Natural killer cell (primary cell): ENCODE results near the gene TACC2. TPM values are rescaled to one million over a fixed set of nuclear protein-coding genes. Genes with fewer than 3 reads are reported as not detected.
A peak's percentile ranks its signal among the peaks of the same experiment; 100 is the strongest.
"Not testable (repeated sequence)": the region's sequence is repeated elsewhere in the genome, so short reads cannot be mapped to it uniquely, and the experiment has no call there.

Source experiments
- ATAC-seq, 3 donors: fragments of 150-1000 bp in 2 of 3; fragments of 200-7000 bp in 1 of 3; cut with Tn5 transposase; 1 replicate in 1 of 3; 2 replicates in 2 of 3; pipeline ENCODE4 v1.10.0; 2021; ENCODE audit warnings: mild to moderate bottlenecking in 2 of 3, moderate library complexity in 2 of 3
- DNase-seq, 2 donors: peaks; one replicate each; pipeline versions ENCODE4 v3.0.0 to v3.0.0-alpha.2; 2013 to 2021; ENCODE audit warnings: mixed read lengths in 1 of 2
- H3K27ac ChIP-seq: one replicate; pipeline ENCODE4 v1.5.1; 2013; ENCODE audit warnings: mild to moderate bottlenecking, low read length
- H3K27me3 ChIP-seq: one replicate; pipeline ENCODE4 v1.6.1; 2013; ENCODE audit warnings: low read length; ENCODE audit not compliant: control insufficient read depth, insufficient read depth
- H3K36me3 ChIP-seq: one replicate; pipeline ENCODE4 v1.6.1; 2013; ENCODE audit warnings: low read length; ENCODE audit not compliant: control insufficient read depth, insufficient read depth
- H3K4me1 ChIP-seq: one replicate; pipeline ENCODE4 v1.6.1; 2013; ENCODE audit warnings: low read length; ENCODE audit not compliant: control insufficient read depth, insufficient read depth
- H3K4me3 ChIP-seq: one replicate; pipeline ENCODE4 v1.5.1; 2013; ENCODE audit warnings: low read length
- H3K9me3 ChIP-seq: one replicate; pipeline ENCODE4 v1.6.1; 2013; ENCODE audit warnings: low read length; ENCODE audit not compliant: control insufficient read depth, insufficient read depth
- H3K27ac Mint-ChIP-seq, 2 donors: one replicate each; pipeline ENCODE4 v1.8.0; 2022; ENCODE audit warnings: mild to moderate bottlenecking in 2 of 2, mixed read lengths in 2 of 2, moderate library complexity in 1 of 2
- H3K27me3 Mint-ChIP-seq, 2 donors: one replicate each; pipeline ENCODE4 v1.8.0; 2022; ENCODE audit warnings: low read depth in 2 of 2, mixed read lengths in 2 of 2
- H3K36me3 Mint-ChIP-seq: one replicate; pipeline ENCODE4 v1.8.0; 2022; ENCODE audit warnings: mixed read lengths
- H3K4me1 Mint-ChIP-seq, 2 donors: one replicate each; pipeline ENCODE4 v1.8.0; 2022; ENCODE audit warnings: mixed read lengths in 2 of 2
- H3K4me3 Mint-ChIP-seq: one replicate; pipeline ENCODE4 v1.8.0; 2022; ENCODE audit warnings: mild to moderate bottlenecking, moderate library complexity, mixed read lengths
- H3K9me3 Mint-ChIP-seq, 2 donors: one replicate each; pipeline ENCODE4 v1.8.0; 2022; ENCODE audit warnings: mixed read lengths in 2 of 2
- CTCF ChIP-seq: fragments of 200-600 bp; IDR thresholded peaks from one replicate; pipeline ENCODE4 v1.8.0; 2022; ENCODE audit warnings: antibody characterized with exemption
- WGBS: methylation state at CpG from one replicate; pipeline ENCODE4 v1.1.7; 2013; ENCODE audit warnings: missing lambda C conversion rate; ENCODE audit not compliant: insufficient coverage; 5-methylcytosine and 5-hydroxymethylcytosine counted together
- intact Hi-C: fragments of 100-400 bp; cut with micrococcal nuclease; formaldehyde crosslinking; loops from one replicate; pipeline ENCODE4 v1.14.2; 2022
- total RNA-seq, 4 donors: library from RNA; stranded (reverse); fragments of 120-200 nt in 1 of 4; gene quantifications; one replicate each; pipeline versions ENCODE4 v1.2.3 to v1.2.4, GENCODE V29; 2013 to 2022

The TACC2 gene
- total RNA-seq, 3 donors from 2014 or later (not counting 1 experiment from before 2014, with no cell fraction given) = not detected

GRCh38 chr10:122089311-122090017 is 100.5 kb downstream of the TACC2 start:
- H3K27ac Mint-ChIP-seq = no peak overlapping the region
- ATAC-seq = no peak
- H3K4me1 ChIP-seq = no peaks in the 10 kb centered on the region
- no peak for TF ChIP-seq CTCF
- DNase-seq = no peak
- H3K4me3 Mint-ChIP-seq = no peak overlapping the region
- H3K27ac ChIP-seq = no peak overlapping the region
- no peaks in the 10 kb centered on the region for H3K27me3 ChIP-seq
- H3K4me3 ChIP-seq = no peak overlapping the region
- WGBS = 81% methylated on average over 8 of the region's 9 CpGs
- no peaks in the 10 kb centered on the region for H3K36me3 Mint-ChIP-seq
- H3K4me1 Mint-ChIP-seq = no peaks in the 10 kb centered on the region
- peaks cover 0 to 20% of the 10 kb centered on the region in 2 donors for H3K27me3 Mint-ChIP-seq
- no peaks in the 10 kb centered on the region for H3K36me3 ChIP-seq
- no peaks in the 10 kb centered on the region for H3K9me3 ChIP-seq
- H3K9me3 Mint-ChIP-seq = no peaks in the 10 kb centered on the region
- intact Hi-C loops = no loop called here

GRCh38 chr10:122091722-122092121 is 102.8 kb downstream of the TACC2 start:
- Mint-ChIP-seq H3K27ac (no peak overlapping the region), H3K27me3 (peaks cover 0 to 20% of the 10 kb centered on the region in 2 donors), H3K4me3 (no peak overlapping the region), H3K36me3 (no peaks in the 10 kb centered on the region), H3K9me3 (no peaks in the 10 kb centered on the region), H3K4me1 (no peaks in the 10 kb centered on the region)
- no peak for TF ChIP-seq CTCF
- intact Hi-C loops = no loop called here
- H3K36me3 ChIP-seq = no peaks in the 10 kb centered on the region
- H3K4me3 ChIP-seq = no peak overlapping the region
- ATAC-seq = peak in 1 of 3 donors; percentile 22
- H3K4me1 ChIP-seq = no peaks in the 10 kb centered on the region
- no peak for DNase-seq
- H3K9me3 ChIP-seq = no peaks in the 10 kb centered on the region
- H3K27ac ChIP-seq = no peak overlapping the region
- WGBS = 91% methylated on average over 6 of the region's 6 CpGs
- H3K27me3 ChIP-seq = no peaks in the 10 kb centered on the region

- ATAC-seq (no peak), DNase-seq (no peak)
- Mint-ChIP-seq H3K4me3 (no peak overlapping the region), H3K4me1 (no peaks in the 10 kb centered on the region), H3K9me3 (no peaks in the 10 kb centered on the region), H3K27ac (no peak overlapping the region), H3K27me3 (peaks cover 6 to 20% of the 10 kb centered on the region in 2 donors), H3K36me3 (no peaks in the 10 kb centered on the region)
- H3K9me3 ChIP-seq = no peaks in the 10 kb centered on the region
- no peaks in the 10 kb centered on the region for H3K36me3 ChIP-seq
- no peaks in the 10 kb centered on the region for H3K4me1 ChIP-seq
- intact Hi-C loops = no loop called here
- no peak overlapping the region for H3K4me3 ChIP-seq
- WGBS = 54% methylated on average over 2 of the region's 3 CpGs
- TF ChIP-seq CTCF = no peak
- no peaks in the 10 kb centered on the region for H3K27me3 ChIP-seq
- H3K27ac ChIP-seq = no peak overlapping the region
These were observed 104.1 kb downstream of the TACC2 start for GRCh38 chr10:122093076-122093475.

- not testable (repeated sequence) for H3K36me3 Mint-ChIP-seq
These were observed 107.2 kb downstream of the TACC2 start for GRCh38 chr10:122096181-122096580.

More at GRCh38 chr10:122096181-122096580, 107.2 kb downstream of the TACC2 start:
- H3K27me3 Mint-ChIP-seq = peaks cover 6 to 20% of the 10 kb centered on the region in 2 donors
- intact Hi-C loops, H3K4me1 Mint-ChIP-seq, H3K4me1 ChIP-seq, H3K4me3 Mint-ChIP-seq, DNase-seq, H3K36me3 ChIP-seq, H3K27ac ChIP-seq, H3K27me3 ChIP-seq, ATAC-seq, H3K27ac Mint-ChIP-seq, H3K9me3 ChIP-seq, H3K4me3 ChIP-seq, H3K9me3 Mint-ChIP-seq: not testable (repeated sequence)
- 83% methylated on average over 11 of the region's 11 CpGs for WGBS
